Measurements from ENCODE around the gene ZNF213. TPM values are rescaled to one million over a fixed set of nuclear protein-coding genes. Genes with fewer than 3 reads are reported as not detected.

ZNF213 gene
- total RNA-seq, 4 donors from 2014 or later, result 0.77 to 101 (median 11.1) TPM

DNA sequence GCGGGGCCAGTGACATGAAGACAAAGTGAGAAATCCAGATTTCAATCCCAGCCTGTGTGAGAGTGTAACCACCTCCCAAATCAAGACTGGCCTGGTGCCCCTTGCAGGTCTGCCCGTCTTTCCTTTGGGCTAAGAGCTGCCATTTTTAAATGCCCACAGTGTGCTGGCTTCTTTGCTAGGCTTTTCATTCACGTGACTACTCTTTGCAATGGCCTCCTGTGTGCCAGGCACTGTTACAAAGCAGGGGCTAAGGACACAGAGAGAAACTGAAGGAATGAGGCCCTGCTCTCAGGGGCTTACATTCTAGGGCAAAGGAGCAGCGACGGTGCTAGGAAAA is 35.5 kb upstream of the ZNF213 start:
- intact Hi-C loops (cut with DNase I; ENCODE audit: low total_unique reads), result no loop called here
- TF ChIP-seq POLR2A (IDR thresholded peaks at IDR 0.05), result no peak
- TF ChIP-seq, protein P1, sequence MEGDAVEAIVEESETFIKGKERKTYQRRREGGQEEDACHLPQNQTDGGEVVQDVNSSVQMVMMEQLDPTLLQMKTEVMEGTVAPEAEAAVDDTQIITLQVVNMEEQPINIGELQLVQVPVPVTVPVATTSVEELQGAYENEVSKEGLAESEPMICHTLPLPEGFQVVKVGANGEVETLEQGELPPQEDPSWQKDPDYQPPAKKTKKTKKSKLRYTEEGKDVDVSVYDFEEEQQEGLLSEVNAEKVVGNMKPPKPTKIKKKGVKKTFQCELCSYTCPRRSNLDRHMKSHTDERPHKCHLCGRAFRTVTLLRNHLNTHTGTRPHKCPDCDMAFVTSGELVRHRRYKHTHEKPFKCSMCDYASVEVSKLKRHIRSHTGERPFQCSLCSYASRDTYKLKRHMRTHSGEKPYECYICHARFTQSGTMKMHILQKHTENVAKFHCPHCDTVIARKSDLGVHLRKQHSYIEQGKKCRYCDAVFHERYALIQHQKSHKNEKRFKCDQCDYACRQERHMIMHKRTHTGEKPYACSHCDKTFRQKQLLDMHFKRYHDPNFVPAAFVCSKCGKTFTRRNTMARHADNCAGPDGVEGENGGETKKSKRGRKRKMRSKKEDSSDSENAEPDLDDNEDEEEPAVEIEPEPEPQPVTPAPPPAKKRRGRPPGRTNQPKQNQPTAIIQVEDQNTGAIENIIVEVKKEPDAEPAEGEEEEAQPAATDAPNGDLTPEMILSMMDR (IDR thresholded peaks at IDR 0.05), result no peak

DNA sequence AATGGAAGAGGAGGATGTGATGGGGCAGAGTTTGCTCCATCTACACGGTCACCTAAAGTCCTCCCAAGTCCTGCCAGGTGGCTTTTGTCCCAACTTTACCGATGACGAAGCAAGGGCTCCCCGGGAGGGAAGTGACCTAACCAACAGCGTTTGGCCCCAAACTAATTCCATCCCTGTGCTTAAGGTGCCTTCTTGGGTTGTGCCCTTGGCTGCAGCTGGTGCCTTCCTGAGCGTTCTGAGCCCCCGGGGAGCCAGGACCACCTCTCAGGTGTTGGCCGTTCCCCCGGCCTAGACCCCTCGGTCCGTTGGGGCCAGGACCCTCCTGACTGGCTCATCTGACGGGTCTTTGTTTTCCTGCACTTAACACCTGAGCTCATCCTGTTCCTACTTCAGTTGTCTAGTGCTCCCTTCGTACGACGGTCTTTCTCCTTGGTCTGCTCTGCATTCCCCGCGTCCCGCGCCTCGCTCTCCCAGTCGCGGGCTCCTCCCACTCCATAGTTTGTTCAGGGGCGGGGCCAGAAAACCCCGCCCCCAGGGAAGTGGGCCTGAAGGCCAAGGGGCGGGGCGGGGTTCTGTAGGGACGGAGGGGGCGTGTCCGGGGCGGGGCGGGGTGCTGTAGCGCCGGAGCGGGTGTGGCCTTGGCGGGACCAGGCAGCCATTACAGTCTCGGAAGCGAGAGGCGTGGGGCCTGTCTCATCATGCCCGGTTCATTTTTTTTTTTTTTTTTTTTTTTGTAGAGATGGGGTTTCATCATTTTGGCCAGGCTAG is 34.9 kb upstream of the ZNF213 start:
- H3K27ac ChIP-seq, result no peak overlapping the region
- TF ChIP-seq POLR2A (IDR thresholded peaks at IDR 0.05), result no peak
- intact Hi-C loops (cut with DNase I; ENCODE audit: low total_unique reads), result no loop called here

More for the DNA sequence above, 35.5 kb upstream of the ZNF213 start:
- Histone ChIP-seq H3K9me3 (no peaks in the 10 kb centered on the region), H3K4me1 (no peaks in the 10 kb centered on the region), H3K27ac (no peak overlapping the region), H3K36me3 (no peaks in the 10 kb centered on the region), H3K27me3 (no peaks in the 10 kb centered on the region), H3K4me3 (no peak overlapping the region)
- no peak for DNase-seq

DNA sequence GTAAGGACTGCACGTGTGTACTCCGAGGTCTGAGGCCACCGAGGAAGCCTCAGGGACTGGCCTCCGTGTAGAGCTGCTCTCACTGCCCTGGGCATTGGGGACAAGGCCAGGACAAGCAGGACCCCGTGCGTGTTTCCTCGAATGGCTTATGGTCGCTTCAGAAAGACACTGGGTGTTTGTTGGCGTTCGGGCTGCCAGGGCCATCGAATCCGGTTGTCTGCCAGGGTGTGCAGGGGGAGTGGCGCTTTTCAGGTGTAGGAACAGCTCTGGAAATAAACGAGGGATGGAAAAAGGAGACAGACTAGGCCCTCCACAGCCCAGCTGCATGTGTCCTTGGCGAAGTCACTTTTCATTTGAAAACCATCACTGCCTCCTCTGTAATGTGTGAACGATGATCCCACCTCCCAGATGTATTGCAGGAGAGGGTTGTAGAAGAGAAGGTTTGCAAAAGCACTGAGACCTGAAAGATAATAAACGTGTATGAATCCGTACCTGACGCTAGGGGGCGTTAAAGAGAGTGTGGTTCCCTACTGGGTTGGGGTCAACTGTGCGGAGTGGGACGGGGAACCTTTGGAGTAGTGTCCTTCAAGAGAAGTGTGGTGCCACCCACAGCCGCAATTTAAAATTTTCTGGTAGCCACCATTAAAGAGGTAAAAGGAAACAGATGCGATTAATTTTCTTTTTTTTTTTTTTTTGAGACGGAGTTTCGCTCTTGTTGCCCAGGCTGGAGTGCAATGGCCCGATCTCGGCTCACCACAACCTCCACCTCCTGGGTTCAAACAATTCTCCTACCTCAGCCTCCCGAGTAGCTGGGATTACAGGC is 33.6 kb upstream of the ZNF213 start:
- Histone ChIP-seq H3K9me3 (no peaks in the 10 kb centered on the region), H3K4me3 (no peak overlapping the region), H3K36me3 (no peaks in the 10 kb centered on the region), H3K27ac (peak overlapping the region in 1 of 2 donors; percentile 16), H3K4me1 (no peaks in the 10 kb centered on the region), H3K27me3 (no peaks in the 10 kb centered on the region)
- no peak for DNase-seq
- TF ChIP-seq, protein P1 (IDR thresholded peaks at IDR 0.05), result peak in 1 of 4 experiments; percentile 38
- TF ChIP-seq POLR2A (IDR thresholded peaks at IDR 0.05), result no peak
- intact Hi-C loops (cut with DNase I; ENCODE audit: low total_unique reads), result no loop called here

More for the DNA sequence above, 34.9 kb upstream of the ZNF213 start:
- peak; percentile 65 to 83 for DNase-seq
- no peak overlapping the region for H3K4me3 ChIP-seq
- H3K27me3 ChIP-seq, result no peaks in the 10 kb centered on the region
- H3K36me3 ChIP-seq, result no peaks in the 10 kb centered on the region
- no peaks in the 10 kb centered on the region for H3K9me3 ChIP-seq
- no peaks in the 10 kb centered on the region for H3K4me1 ChIP-seq

DNA sequence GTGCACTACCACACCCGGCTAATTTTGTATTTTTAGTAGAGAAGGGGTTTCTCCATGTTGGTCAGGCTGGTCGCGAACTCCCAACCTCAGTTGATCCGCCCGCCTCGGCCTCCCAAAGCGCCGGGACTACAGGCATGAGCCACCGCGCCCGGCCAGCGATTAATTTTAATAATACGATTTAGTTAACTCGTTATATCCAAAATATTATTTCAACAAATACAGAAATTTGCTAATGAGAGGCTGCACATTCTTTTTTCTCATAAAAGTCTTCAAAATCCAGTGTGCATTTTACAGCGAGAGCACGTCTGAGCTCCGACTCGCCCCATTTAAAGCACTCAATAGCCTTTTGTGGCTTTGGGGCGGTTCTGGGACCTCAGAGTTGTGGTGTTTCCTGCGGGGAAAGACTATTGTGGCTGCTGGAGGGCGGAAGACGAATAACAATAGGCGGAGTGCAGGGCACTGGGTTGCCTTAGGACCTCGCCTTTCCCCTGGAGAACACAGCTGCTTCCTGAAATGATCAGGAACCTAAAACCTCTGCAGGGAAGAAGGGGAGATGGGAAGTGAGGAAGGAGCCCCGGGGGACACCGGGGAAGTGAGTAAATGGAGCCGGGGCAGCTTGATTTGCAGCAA is 32.9 kb upstream of the ZNF213 start:
- intact Hi-C loops (cut with DNase I; ENCODE audit: low total_unique reads), result no loop called here
- Histone ChIP-seq H3K9me3 (no peaks in the 10 kb centered on the region), H3K27ac (peak overlapping the region in 1 of 2 donors; percentile 16)

More for the DNA sequence above, 32.9 kb upstream of the ZNF213 start:
- no peak for DNase-seq
- Histone ChIP-seq H3K4me3 (no peak overlapping the region), H3K36me3 (no peaks in the 10 kb centered on the region), H3K4me1 (peaks cover 0 to 2% of the 10 kb centered on the region in 2 donors), H3K27me3 (no peaks in the 10 kb centered on the region)
- no peak for TF ChIP-seq POLR2A (IDR thresholded peaks at IDR 0.05)
- TF ChIP-seq, protein P1 (IDR thresholded peaks at IDR 0.05), result no peak
